A549 treated with Mapracorat at 1 μM for 4 hours (cell line): Measurements from ENCODE around the gene CLHC1. TPM values are rescaled to one million over a fixed set of nuclear protein-coding genes. Genes with fewer than 3 reads are reported as not detected.

ENCODE experiments used
- total RNA-seq: library from RNA; stranded (reverse); fragments of 200-300 nt; extraction: Qiagen RNA extraction; gene quantifications from 5 replicates; pipeline ENCODE4 v1.2.3, GENCODE V29; 2022

Gene CLHC1
- 1.4 to 3.5 TPM (median 1.9 TPM) in 5 replicates for total RNA-seq

DNA sequence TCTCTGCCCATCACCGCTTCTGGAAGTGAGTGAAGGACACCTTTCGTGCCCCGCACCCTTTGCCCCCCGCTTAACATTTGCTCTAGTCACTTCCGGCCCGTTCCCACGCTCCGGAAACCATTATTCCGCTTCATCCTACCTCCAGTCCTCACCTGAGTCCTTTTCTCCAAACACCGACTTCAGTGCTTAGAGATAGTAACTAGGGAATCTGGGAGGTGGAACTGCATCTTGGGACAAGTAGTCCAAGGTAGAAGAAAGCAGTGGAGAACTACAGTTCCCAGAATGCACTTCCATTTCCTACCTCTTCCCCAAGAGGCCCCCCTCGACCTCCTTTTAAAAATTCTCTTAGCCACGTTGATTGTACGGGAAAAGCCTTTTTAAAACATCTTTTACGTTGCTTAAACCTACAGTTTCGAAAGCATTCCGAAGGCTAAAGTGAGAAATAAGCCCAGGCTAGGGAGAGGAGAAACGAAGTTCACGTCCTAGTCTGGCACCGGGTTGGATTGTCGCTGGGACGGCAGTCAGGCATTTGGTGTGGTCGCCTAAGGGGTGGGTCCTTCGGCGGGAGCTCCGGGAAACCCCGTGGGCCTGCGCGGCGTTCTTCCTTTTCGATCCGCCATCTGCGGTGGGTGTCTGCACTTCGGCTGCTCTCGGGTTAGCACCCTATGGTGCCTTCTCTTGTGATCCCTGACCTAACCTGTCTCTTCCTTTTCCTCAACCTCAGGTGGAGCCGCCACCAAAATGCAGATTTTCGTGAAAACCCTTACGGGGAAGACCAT lies at the start of gene CLHC1, which contains the start of gene RPS27A:
TSS of gene CLHC1 (minus strand) at position 210 of the 779 bp plus-strand sequence. CDS start 9,882 bp downstream, outside the sequence.
TSS of gene RPS27A (plus strand) at position 605 of the 779 bp plus-strand sequence. CDS start at position 742, 137 bp downstream.

DNA sequence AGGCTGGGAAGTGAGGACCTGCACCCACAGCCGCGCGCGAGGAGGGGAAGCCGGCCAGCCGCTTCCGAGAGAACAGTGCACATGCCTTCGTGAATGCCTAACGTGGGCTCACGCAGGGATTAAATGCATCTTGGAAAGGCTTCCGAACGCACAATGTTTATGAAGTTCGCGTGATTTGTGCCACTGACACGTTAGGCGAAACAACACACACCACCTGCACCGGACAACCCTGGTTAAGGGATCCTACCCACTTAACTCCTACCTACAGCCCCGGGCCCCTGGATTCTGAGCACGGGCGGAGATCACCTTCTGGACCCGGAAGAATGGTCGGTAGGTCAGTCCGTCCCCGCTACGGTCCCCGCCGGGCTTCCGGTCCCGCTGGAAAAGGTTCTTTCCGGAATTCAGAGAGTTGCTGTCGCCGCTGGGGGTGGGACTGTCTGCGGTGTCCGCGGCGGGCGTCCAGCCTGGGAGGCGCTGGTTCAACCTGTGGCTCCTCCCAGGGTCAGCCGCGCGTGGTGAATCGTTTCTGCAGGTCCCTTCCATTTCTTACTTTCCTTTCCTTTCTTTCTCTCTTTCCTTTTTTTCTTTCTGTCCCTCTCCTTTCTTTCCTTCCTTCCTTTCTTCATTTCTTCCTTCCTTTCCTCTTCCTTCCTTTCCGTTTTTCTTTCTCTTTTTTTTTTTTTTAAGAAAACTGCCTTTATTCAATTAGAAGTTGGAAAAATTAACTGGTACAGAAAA lies 37.0 kb upstream of the CLHC1 start, which contains the start of gene MTIF2:
TSS of gene MTIF2 (minus strand) at position 325 of the 738 bp plus-strand sequence. CDS start 5,373 bp downstream, outside the sequence.

Other genes with a start within 250 kb of the CLHC1 start
- 421 to 529 TPM (median 495 TPM) in 5 replicates for gene RTN4, start 181.8 kb downstream of the CLHC1 start, total RNA-seq
- gene RPS27A, start 395 bp upstream of the CLHC1 start, total RNA-seq = 2,611 to 3,269 TPM (median 2,741 TPM) in 5 replicates
- 39.5 to 46.3 TPM (median 40.8 TPM) in 5 replicates for gene MTIF2, start 36.9 kb upstream of the CLHC1 start, total RNA-seq
- 21.0 to 24.6 TPM (median 23.3 TPM) in 5 replicates for gene CCDC88A, start 187.6 kb upstream of the CLHC1 start, total RNA-seq